Stimulated activated CD4-positive, alpha-beta T cell treated with anti-CD3 and anti-CD28 coated beads, Interleukin-1b, Interleukin-23, amount 100 ng/mL, for 1 hour (primary cell): ENCODE measurements around the gene HBS1L.
A peak's percentile ranks its signal among the peaks of the same experiment; 100 is the strongest.

Experiments
- DNase-seq, 2 donors: peaks; one replicate each; pipeline ENCODE4 v3.0.0-alpha.2; 2020; ENCODE audit warnings: low read depth in 2 of 2

HBS1L gene

GRCh38 chr6:134999107-134999506 is 55.5 kb downstream of the HBS1L start:
- no peak for DNase-seq

GRCh38 chr6:134997133-134997995 is 57.3 kb downstream of the HBS1L start:
- DNase-seq: no peak

DNA sequence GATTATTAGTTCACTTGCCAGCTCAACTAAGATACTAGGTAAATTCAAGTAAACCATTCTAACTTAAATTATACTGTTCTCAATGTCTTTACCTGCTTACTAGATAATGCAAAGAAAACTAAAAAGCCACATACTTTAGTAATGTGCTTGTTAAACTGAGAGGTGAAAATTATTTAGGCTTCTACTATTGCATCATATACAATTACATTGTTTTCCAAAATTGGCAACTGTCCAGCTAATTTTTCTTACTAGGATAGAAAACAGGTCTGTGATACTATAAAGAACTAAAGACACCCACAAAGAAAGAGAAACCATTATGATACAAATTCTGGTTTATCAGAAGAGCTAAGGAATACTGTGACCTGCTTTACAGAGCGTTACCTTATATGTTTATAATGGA is 59.1 kb downstream of the HBS1L start:
- DNase-seq: no peak

- no peak for DNase-seq
These were observed 60.2 kb downstream of the HBS1L start for GRCh38 chr6:134994431-134994830.

- no peak for DNase-seq
These were observed 62.5 kb downstream of the HBS1L start for GRCh38 chr6:134992155-134992554.

- no peak for DNase-seq
These were observed 64.4 kb downstream of the HBS1L start for GRCh38 chr6:134990262-134990661.

DNA sequence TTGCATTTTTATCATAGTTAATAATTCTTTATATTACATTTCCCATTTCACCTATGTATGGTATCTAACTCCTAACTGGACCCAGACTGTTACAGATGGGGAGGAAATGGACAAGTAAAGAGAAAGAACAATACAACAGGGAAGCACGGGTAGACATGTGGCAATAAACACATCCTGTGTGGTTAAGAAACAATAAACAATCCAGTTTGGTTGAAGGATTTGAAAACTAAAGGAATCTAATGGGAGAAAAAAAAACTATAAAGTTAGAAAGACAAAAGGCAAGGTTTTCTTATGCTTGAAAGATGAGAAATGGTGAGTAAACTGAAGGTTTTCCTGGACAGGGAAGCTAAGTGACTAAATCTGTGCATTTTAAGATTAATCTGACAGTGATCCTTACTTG is 69.8 kb downstream of the HBS1L start:
- DNase-seq: no peak

DNA sequence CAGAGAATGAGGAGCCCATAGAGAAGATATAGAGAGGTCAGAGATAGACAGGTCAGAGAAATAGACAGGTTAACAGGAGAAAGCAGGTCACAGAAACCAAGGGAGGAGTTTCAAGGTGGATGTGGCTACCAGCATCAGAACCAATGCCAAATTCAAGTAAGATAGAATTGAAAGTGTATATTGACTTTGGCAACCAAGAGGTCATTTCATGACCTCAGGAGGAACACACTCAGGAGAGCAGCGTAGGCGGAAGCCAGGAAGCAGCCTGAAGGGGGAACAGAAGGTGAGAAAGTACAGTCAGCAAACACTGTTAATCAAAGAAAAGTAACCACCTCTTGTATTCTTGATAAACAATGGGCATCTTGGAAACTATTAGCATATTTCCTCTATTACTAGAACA is 70.8 kb downstream of the HBS1L start:
- no peak for DNase-seq

DNA sequence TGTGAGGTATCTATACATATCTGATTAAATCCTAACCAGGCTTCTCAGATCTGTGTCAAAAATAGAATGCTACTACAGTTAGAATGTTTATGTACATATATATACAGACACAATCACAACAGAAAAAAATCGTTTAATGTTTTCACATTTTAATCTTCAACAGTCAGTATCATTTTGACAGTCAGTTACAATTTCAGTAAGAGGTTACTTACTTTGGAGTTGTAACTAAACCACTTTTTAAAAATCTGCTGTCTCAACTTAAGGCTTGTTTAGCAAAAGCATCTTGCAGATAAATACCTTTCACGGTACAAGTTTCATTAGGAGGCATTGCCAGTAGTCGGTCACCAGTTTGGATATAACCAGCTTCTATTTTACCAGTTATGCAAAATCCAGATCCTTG is 72.5 kb downstream of the HBS1L start:
- no peak for DNase-seq

DNA sequence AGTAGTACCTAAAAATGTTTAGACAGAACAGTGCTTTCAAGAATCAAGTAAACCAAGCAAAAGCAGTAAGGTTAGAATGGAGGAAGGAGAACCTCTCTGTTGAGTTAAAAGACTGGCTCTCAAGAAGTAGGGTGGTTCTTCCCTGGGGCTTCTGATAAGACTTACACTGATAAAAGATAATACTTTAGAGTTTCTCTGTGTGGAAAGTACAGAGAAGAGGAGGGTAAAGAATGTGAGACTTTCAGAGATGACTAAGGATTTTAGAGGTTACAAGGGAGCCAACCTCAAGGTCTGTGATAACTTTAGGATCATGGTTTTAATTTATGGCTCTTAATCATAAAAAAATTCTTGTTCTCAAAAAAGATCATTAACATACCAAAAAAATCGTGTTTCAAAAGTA is 73.8 kb downstream of the HBS1L start:
- no peak for DNase-seq

DNA sequence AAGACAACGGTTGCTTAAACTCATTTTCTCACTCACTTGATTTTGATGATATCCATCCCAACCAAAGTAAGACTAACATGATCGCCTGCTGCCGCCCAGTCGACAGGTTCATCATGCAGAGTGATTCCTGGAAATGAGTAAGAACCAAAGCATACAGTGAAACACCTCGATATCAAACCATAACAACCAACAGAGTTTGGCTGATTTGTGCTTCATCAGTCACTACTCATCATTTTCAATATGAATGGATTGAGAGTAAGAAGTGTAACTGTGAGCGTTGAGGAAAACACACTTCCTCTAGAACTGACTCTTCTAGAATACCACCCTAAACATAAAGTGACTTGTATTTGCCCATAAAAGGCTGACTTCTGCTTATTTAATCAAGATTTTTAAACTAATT is 75.5 kb downstream of the HBS1L start:
- DNase-seq: peak in 1 of 2 donors; percentile 24

GRCh38 chr6:134974370-134974769 is 80.3 kb downstream of the HBS1L start:
- no peak for DNase-seq

GRCh38 chr6:134967711-134968110 is 86.9 kb downstream of the HBS1L start:
- DNase-seq: no peak

DNA sequence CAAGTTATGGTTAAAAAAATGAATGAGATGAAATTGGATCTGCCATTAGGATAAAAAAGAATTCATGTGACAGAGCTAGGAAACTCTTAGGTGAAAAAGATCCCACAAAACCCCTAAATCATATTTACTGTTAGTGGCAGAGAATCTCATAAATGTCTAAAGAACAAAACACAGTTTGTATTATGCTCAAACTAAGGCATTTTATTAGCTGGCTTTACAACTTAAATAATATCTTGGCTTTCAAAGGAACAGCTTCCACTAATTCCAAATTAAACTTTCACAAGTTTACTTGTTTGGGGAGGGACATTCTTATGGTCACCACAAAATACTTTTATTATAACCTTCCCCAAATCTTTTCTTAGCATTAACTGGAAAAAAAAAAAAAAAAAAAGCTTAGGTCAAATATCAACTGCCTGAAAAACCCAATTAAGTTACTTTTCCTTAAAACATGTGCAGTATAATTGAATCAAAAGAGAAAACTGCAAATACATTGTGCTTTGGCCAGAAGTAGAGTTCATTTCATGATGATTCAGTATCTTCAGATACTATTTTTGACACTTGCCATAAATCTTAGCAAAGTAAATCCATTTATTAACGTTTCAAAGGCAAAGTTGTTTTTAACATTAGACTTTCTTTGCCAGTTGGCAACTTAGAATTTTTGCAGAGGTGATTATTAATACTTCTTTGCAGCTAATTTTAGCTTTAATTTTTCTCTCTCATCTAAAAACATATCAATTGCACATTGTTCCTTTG is 90.0 kb downstream of the HBS1L start:
- no peak for DNase-seq

GRCh38 chr6:134962421-134962820 is 92.2 kb downstream of the HBS1L start:
- DNase-seq: no peak

DNA sequence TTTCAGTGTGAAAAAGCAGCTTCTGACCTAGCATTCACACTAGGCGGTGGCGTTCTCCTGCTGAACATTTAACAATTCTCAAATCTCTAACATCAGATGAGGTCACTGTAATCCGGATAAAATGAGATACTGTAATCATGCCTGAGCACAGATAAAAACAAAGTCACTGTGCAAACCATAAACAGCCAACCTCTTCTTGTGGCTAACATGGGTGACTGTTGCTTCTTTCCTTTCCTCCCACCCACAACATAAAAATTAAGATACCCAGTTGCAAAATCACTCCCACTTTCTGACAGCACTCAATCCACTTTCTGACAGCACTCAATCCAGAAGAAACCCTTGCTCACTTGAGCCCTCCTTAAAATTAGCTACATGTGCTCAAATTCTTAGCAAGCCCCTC is 93.3 kb downstream of the HBS1L start:
- DNase-seq: no peak

DNA sequence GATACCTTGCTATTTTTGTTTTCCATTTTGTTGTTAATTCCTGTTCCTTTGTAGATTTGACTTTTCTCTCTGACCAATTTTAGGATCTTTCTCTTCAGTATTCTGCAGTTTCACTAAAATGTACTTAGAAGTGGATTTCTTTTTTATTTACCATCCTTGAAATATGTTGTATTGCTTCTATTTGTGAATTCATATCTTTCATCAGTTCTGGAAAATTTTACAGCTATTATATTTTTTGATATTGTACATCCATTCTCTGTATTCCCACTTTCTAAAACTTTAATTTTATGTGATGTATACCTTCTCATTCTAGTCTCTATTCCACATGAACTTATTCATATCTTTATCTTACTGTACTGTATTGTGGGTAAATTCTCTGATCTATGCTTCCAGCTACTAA is 95.0 kb downstream of the HBS1L start:
- no peak for DNase-seq

DNA sequence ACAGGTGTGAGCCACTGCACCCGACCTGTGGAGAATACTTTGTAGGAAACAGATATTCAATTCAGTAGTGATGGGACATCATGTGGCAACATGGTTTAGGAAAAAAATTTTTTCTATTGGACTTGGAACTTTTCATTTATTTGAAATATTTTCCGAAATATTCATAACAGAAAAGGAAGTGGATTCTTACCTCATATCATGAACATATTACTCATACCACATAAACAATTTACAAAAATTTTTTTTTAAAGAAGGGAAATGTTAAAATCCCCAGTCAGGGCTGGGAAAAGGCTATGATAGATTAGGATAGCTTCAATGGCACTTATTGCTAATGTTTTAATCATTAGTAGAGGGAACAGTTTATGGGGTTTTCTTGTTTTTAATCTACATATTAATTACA is 97.9 kb downstream of the HBS1L start:
- no peak for DNase-seq

DNA sequence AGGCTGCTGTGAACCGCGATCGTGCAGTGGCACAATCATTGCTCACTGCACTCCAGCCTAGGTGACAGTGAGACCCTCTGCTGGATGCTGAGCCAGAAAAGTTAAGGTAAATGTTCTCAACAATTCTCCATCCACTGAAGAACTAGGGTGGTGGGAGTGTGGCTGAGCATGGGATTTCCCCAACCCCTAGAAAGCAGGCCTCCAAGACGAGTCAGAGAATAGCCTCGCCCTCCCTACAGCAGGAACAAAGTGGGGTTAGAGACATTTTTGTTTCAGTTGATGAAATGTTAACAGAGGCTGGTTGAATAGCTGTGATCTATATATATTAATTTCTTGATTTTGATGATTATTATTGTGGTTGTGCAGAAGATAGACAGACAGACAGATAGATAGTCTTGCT is 98.6 kb downstream of the HBS1L start:
- DNase-seq: no peak

DNA sequence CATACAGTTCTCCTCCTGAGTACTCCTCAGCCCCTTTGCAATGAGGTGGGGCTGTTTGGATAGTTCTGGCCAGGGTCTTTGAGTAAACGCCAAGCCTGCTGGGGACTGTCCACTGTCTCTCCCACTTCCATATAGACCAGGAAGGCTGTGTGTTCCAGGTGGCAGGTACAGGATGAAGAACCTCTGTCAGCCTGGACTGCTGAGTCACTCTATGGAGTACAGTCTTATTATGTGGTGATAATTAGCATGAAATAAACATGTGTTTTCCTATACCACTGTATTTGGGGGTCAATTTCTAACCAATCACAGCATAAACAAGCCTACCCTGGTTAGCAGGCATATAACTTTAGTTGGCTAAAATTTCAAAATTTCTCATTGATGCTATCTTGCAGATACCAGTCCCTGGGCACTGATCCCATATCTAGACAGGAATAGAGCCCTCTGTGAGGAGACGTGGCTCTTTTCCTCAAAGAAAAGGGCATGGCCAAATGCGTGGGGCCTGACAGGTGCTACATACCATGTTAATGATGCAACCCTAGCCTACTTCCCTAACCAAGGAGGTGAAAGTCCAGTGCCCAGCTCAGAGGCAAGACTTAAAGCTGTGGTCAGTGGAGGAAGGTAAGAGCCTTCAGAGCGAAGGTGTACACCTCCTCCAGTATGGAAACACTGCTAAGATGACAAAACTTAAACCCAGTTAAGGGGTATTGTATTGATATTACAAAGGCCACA is 100.2 kb downstream of the HBS1L start:
- no peak for DNase-seq

GRCh38 chr6:134951494-134952263 is 102.9 kb downstream of the HBS1L start:
- DNase-seq: no peak

DNA sequence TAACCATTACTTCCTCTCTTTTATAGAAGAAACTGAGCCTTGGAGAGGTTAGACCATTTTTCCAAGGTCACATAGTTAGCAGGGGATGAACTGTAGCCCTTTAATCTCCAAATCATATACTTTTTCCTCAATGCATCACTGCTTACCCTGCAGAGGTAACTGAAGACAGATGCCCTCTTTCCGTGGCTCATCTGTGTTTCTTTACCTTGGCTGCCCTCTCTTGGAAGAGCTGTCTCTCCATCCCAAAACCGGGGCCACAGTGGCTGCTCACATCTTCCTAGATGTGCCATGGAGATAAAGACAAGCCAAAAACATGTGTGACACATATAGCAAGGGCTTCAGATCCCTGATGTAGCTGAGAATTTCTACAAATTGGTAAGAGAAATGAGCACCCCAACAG is 104.1 kb downstream of the HBS1L start:
- no peak for DNase-seq
